HepG2 (cell line): Measurements from ENCODE around the gene ILRUN. TPM values are rescaled to one million over a fixed set of nuclear protein-coding genes. Genes with fewer than 3 reads are reported as not detected.

Source experiments
- CEBPG ChIP-seq: IDR thresholded peaks from 2 replicates; pipeline ENCODE4 v1.6.1; 2016
- CHCHD3 ChIP-seq: sonication (generic); formaldehyde crosslinking; IDR thresholded peaks from 2 replicates; pipeline ENCODE4 v1.8.0; 2022; ENCODE audit warnings: mild to moderate bottlenecking, missing genetic modification reagents, moderate library complexity
- DMAP1 ChIP-seq: IDR thresholded peaks from 2 replicates; pipeline ENCODE4 v1.6.1; 2016
- EP300 ChIP-seq, 3 experiments: sonication (generic) in 1 of 3; formaldehyde crosslinking in 1 of 3; IDR thresholded peaks; 2 replicates each; pipeline versions ENCODE4 v1.5.1 to v1.6.1; 2011 to 2020; ENCODE audit warnings: low read depth in 2 of 3, low read length in 2 of 3, borderline replicate concordance in 1 of 3, improper control_type of control experiment in 1 of 3, mild to moderate bottlenecking in 1 of 3, missing genetic modification reagents in 1 of 3, moderate library complexity in 1 of 3
- JUN ChIP-seq: sonication (generic); formaldehyde crosslinking; IDR thresholded peaks from 2 replicates; pipeline ENCODE4 v1.4.0; 2020; ENCODE audit warnings: mild to moderate bottlenecking, missing genetic modification reagents
- KAT7 ChIP-seq: IDR thresholded peaks from 2 replicates; pipeline ENCODE4 v1.6.1; 2018; ENCODE audit warnings: borderline replicate concordance, missing compliant biosample characterization
- NR2F1 ChIP-seq, 2 experiments: fragments of 450-650 bp in 1 of 2; formaldehyde crosslinking in 1 of 2; IDR thresholded peaks; 2 replicates each; pipeline versions ENCODE4 v1.5.0 to v1.6.1; 2016 to 2020; ENCODE audit warnings: mild to moderate bottlenecking in 1 of 2, missing compliant biosample characterization in 1 of 2, missing genetic modification reagents in 1 of 2, moderate library complexity in 1 of 2
- PPARG ChIP-seq: conservative IDR thresholded peaks from 2 replicates; pipeline ENCODE4 v1.6.1; 2016; ENCODE audit warnings: missing biosample characterization, missing genetic modification reagents
- RCOR2 ChIP-seq: IDR thresholded peaks from 2 replicates; pipeline ENCODE4 v1.6.1; 2016; ENCODE audit warnings: missing biosample characterization, missing genetic modification reagents
- REL ChIP-seq: sonication (generic); formaldehyde crosslinking; conservative IDR thresholded peaks from 2 replicates; pipeline ENCODE4 v1.8.0; 2022; ENCODE audit warnings: mild to moderate bottlenecking, missing genetic modification reagents, moderate library complexity
- SPEN ChIP-seq: sonication (generic); formaldehyde crosslinking; IDR thresholded peaks from 2 replicates; pipeline ENCODE4 v1.5.1; 2020; ENCODE audit warnings: low read depth, mild to moderate bottlenecking, missing genetic modification reagents
- TAF15 ChIP-seq: fragments of 200-400 bp; formaldehyde crosslinking; IDR thresholded peaks from one replicate; pipeline ENCODE4 v1.6.1; 2018; ENCODE audit warnings: mild to moderate bottlenecking, low read depth, low read length; ENCODE audit not compliant: poor library complexity, severe bottlenecking
- ZBTB7A ChIP-seq: sonication (generic); formaldehyde crosslinking; IDR thresholded peaks from 2 replicates; pipeline ENCODE4 v1.8.0; 2022; ENCODE audit warnings: mild to moderate bottlenecking, missing genetic modification reagents
- ZC3H13 ChIP-seq: sonication (generic); formaldehyde crosslinking; IDR thresholded peaks from 2 replicates; pipeline ENCODE4 v1.8.1; 2023; ENCODE audit warnings: mild to moderate bottlenecking, missing genetic modification reagents, moderate library complexity
- ZMYM3 ChIP-seq: sonication (generic); formaldehyde crosslinking; IDR thresholded peaks from 2 replicates; pipeline ENCODE4 v1.5.1; 2020; ENCODE audit warnings: mild to moderate bottlenecking, missing genetic modification reagents
- ZNF10 ChIP-seq: sonication (generic); formaldehyde crosslinking; IDR thresholded peaks from 2 replicates; pipeline ENCODE4 v1.4.0; 2020; ENCODE audit warnings: mild to moderate bottlenecking, low read depth, missing genetic modification reagents, borderline replicate concordance
- ZNF235 ChIP-seq: sonication (generic); formaldehyde crosslinking; IDR thresholded peaks from 2 replicates; pipeline ENCODE4 v1.8.1; 2023; ENCODE audit warnings: mild to moderate bottlenecking, missing genetic modification reagents, borderline replicate concordance
- ZNF251 ChIP-seq: sonication (generic); formaldehyde crosslinking; IDR thresholded peaks from 2 replicates; pipeline ENCODE4 v1.9.0; 2021; ENCODE audit warnings: mild to moderate bottlenecking, missing genetic modification reagents
- ZNF781 ChIP-seq: sonication (generic); formaldehyde crosslinking; IDR thresholded peaks from 2 replicates; pipeline ENCODE4 v1.5.1; 2020; ENCODE audit warnings: borderline replicate concordance, mild to moderate bottlenecking, missing genetic modification reagents; ENCODE audit errors: not compliant biosample characterization
- ZNF816 ChIP-seq: sonication (generic); formaldehyde crosslinking; IDR thresholded peaks from 2 replicates; pipeline ENCODE4 v1.8.0; 2022; ENCODE audit warnings: missing genetic modification reagents, mild to moderate bottlenecking, borderline replicate concordance
- polyA plus RNA-seq, 8 experiments: library from polyadenylated mRNA; depleted of rRNA in 3 of 8; stranded (reverse) in 7 of 8; unstranded in 1 of 8; fragments of >200 nt; fragmentation: Illumina TruSeq in 4 of 8; extraction: Trizol in 4 of 8; gene quantifications; 2 replicates each; pipeline versions ENCODE4 v1.2.1 to v1.2.3, GENCODE V29; 2011 to 2016; ENCODE audit warnings: low read depth in 4 of 8, missing spikeins in 1 of 8, mixed read lengths in 1 of 8; ENCODE audit not compliant: insufficient read depth in 1 of 8
- total RNA-seq, 5 experiments: library from RNA; depleted of rRNA; stranded (reverse); fragments of >200 nt; fragmentation: Illumina TruSeq; extraction: Trizol; gene quantifications; 2 replicates each; pipeline ENCODE4 v1.2.3, GENCODE V29; 2016; ENCODE audit warnings: low read depth in 1 of 5
- TF ChIP-seq, protein P1 (sequence below): IDR thresholded peaks from 2 replicates; pipeline ENCODE4 v1.6.1; 2016; ENCODE audit warnings: mild to moderate bottlenecking
- TF ChIP-seq, protein P2 (sequence below): sonication (generic); formaldehyde crosslinking; IDR thresholded peaks from 2 replicates; pipeline ENCODE4 v1.5.1; 2020; ENCODE audit warnings: mild to moderate bottlenecking, moderate library complexity, missing genetic modification reagents
- TF ChIP-seq, protein P3 (sequence below): sonication (generic); formaldehyde crosslinking; IDR thresholded peaks from 2 replicates; pipeline ENCODE4 v1.8.0; 2022; ENCODE audit warnings: low read depth, missing genetic modification reagents

ILRUN gene
- total and polyA plus RNA-seq, 2 of the 13 experiments (the other 11 are each of a cell fraction or from before 2014, with no cell fraction given): 45.5 to 66.6 TPM

DNA sequence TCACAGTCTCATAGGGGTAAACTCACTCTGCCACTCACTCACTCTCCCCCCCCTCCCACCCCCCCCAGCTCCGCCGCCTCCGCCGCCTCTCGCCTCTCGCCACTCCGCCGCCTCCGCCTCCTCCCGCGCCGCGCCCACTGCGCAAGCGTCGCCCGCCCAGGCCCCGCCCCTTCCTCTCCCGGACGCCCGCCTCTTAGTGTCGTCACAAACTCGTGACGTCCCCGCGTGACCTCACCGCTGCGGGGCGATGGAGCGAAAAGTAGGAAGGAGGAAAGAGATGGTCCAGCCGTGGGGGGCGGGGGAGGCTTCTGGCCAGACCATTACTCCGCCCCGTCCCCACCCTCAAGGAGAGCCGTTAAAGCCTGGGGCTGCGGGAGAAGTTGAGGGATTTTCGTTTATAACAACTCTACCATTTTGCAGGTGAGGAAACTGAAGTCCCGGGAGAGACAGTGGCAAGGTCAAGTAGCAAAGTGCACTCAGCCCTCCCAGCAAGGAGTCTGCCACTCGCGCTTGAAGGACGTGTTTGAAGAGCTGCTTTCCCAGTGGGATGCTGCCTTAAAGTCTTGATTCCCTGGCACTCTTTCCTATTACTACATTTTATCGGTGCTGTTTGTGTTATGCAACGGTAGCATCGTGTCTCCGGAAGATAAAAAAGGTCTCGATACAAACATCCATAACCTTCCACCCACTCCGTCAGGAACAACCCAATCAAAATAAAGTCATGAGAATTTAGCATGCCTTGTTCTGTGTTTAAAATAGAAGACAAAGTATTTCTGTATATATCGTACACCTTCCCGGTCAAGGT, at the start of gene ILRUN (continued):
- TF ChIP-seq EP300 (IDR thresholded peaks at IDR 0.05; ENCODE audit: low read depth in 2 of 2, low read length in 2 of 2) (0 out of 4 replicates have a peak, but pooled peaks of 1 of the 2 experiments have one; percentile 29), EP300 (CRISPR knock-in tag; IDR thresholded peaks at IDR 0.05; ENCODE audit: borderline replicate concordance) (no peak), REL (CRISPR knock-in tag) (peak; percentile 16; the same call in 1 of the 2 replicates), SPEN (CRISPR knock-in tag) (peak; percentile 89), CHCHD3 (CRISPR knock-in tag) (no peak), ZNF816 (CRISPR knock-in tag) (peak; percentile 72; the same call in 1 of the 2 replicates), DMAP1 (peak; percentile 77; the same call in 1 of the 2 replicates), PPARG (CRISPR knock-in tag) (peak; percentile 18; the same call in 1 of the 2 replicates), KAT7 (CRISPR knock-in tag) (peak; percentile 49; the same call in 1 of the 2 replicates), ZBTB7A (CRISPR knock-in tag) (no peak; the same call in 1 of the 2 replicates), ZC3H13 (CRISPR knock-in tag) (0 out of 2 replicates have a peak, but pooled peaks have one; percentile 17), NR2F1 (CRISPR knock-in tag; IDR thresholded peaks at IDR 0.05) (0 out of 4 replicates have a peak, but pooled peaks of 1 of the 2 experiments have one; percentile 32), ZNF251 (CRISPR knock-in tag) (no peak; the same call in 1 of the 2 replicates), ZMYM3 (CRISPR knock-in tag) (0 out of 2 replicates have a peak, but pooled peaks have one; percentile 39), RCOR2 (CRISPR knock-in tag) (peak; percentile 85), CEBPG (peak; percentile 41; the same call in 1 of the 2 replicates), ZNF781 (CRISPR knock-in tag) (peak; percentile 7), ZNF10 (CRISPR knock-in tag) (no peak), TAF15 (peak; percentile 82), ZNF235 (CRISPR knock-in tag) (0 out of 2 replicates have a peak, but pooled peaks have one; percentile 6), JUN (CRISPR knock-in tag) (peak; percentile 54; the same call in 1 of the 2 replicates)
- TF ChIP-seq, protein P1, sequence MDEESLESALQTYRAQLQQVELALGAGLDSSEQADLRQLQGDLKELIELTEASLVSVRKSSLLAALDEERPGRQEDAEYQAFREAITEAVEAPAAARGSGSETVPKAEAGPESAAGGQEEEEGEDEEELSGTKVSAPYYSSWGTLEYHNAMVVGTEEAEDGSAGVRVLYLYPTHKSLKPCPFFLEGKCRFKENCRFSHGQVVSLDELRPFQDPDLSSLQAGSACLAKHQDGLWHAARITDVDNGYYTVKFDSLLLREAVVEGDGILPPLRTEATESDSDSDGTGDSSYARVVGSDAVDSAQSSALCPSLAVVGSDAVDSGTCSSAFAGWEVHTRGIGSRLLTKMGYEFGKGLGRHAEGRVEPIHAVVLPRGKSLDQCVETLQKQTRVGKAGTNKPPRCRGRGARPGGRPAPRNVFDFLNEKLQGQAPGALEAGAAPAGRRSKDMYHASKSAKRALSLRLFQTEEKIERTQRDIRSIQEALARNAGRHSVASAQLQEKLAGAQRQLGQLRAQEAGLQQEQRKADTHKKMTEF (CRISPR knock-in tag): peak; percentile 78; the same call in 1 of the 2 replicates
- TF ChIP-seq, protein P2, sequence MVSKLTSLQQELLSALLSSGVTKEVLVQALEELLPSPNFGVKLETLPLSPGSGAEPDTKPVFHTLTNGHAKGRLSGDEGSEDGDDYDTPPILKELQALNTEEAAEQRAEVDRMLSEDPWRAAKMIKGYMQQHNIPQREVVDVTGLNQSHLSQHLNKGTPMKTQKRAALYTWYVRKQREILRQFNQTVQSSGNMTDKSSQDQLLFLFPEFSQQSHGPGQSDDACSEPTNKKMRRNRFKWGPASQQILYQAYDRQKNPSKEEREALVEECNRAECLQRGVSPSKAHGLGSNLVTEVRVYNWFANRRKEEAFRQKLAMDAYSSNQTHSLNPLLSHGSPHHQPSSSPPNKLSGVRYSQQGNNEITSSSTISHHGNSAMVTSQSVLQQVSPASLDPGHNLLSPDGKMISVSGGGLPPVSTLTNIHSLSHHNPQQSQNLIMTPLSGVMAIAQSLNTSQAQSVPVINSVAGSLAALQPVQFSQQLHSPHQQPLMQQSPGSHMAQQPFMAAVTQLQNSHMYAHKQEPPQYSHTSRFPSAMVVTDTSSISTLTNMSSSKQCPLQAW (CRISPR knock-in tag): peak; percentile 86
- TF ChIP-seq, protein P3, sequence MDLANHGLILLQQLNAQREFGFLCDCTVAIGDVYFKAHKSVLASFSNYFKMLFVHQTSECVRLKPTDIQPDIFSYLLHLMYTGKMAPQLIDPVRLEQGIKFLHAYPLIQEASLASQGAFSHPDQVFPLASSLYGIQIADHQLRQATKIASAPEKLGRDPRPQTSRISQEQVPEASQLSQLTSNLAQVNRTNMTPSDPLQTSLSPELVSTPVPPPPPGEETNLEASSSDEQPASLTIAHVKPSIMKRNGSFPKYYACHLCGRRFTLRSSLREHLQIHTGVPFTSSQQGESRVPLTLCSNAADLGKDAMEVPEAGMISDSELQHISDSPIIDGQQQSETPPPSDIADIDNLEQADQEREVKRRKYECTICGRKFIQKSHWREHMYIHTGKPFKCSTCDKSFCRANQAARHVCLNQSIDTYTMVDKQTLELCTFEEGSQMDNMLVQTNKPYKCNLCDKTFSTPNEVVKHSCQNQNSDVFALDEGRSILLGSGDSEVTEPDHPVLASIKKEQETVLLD (CRISPR knock-in tag): peak; percentile 86
